GM19043 (cell line): ENCODE data around the gene DOP1A.

ENCODE experiments used
- ATAC-seq: cut with Tn5 transposase; IDR thresholded peaks from one replicate; pipeline ENCODE4 v1.9.1; 2021; ENCODE audit warnings: low read depth; ENCODE audit not compliant: unreplicated experiment

Gene DOP1A

GRCh38 chr6:83071023-83071422 is 3.6 kb downstream of the DOP1A start:
- ATAC-seq, result peak; percentile 51

GRCh38 chr6:83071707-83072106 is 4.2 kb downstream of the DOP1A start:
- ATAC-seq, result no peak

- ATAC-seq, result no peak
Measured at GRCh38 chr6:83072726-83073125, 5.3 kb downstream of the DOP1A start.

GRCh38 chr6:83073615-83074014 is 6.1 kb downstream of the DOP1A start:
- ATAC-seq, result no peak

GRCh38 chr6:83083476-83083875 is 16.0 kb downstream of the DOP1A start:
- no peak for ATAC-seq

GRCh38 chr6:83086751-83087150 is 19.3 kb downstream of the DOP1A start:
- ATAC-seq, result peak; percentile 100

GRCh38 chr6:83092756-83093399 is 25.4 kb downstream of the DOP1A start:
- no peak for ATAC-seq

GRCh38 chr6:83096791-83097190 is 29.3 kb downstream of the DOP1A start:
- no peak for ATAC-seq

GRCh38 chr6:83097204-83097603 is 29.7 kb downstream of the DOP1A start:
- no peak for ATAC-seq

GRCh38 chr6:83097675-83098074 is 30.2 kb downstream of the DOP1A start:
- no peak for ATAC-seq

- ATAC-seq, result no peak
Measured at GRCh38 chr6:83098589-83098988, 31.1 kb downstream of the DOP1A start.

- no peak for ATAC-seq
Measured at GRCh38 chr6:83108378-83108777, 40.9 kb downstream of the DOP1A start.

- no peak for ATAC-seq
Measured at GRCh38 chr6:83113258-83113657, 45.8 kb downstream of the DOP1A start.

- ATAC-seq, result no peak
Measured at GRCh38 chr6:83114164-83114563, 46.7 kb downstream of the DOP1A start.

GRCh38 chr6:83117802-83118201 is 50.3 kb downstream of the DOP1A start:
- no peak for ATAC-seq

GRCh38 chr6:83119742-83120300 is 52.4 kb downstream of the DOP1A start:
- no peak for ATAC-seq

GRCh38 chr6:83124553-83124952 is 57.1 kb downstream of the DOP1A start:
- no peak for ATAC-seq

GRCh38 chr6:83125425-83125824 is 58.0 kb downstream of the DOP1A start:
- ATAC-seq, result no peak

GRCh38 chr6:83126223-83126622 is 58.8 kb downstream of the DOP1A start:
- no peak for ATAC-seq

- ATAC-seq, result no peak
Measured at GRCh38 chr6:83126807-83127206, 59.3 kb downstream of the DOP1A start.

GRCh38 chr6:83127258-83127657 is 59.8 kb downstream of the DOP1A start:
- ATAC-seq, result no peak

GRCh38 chr6:83127976-83128375 is 60.5 kb downstream of the DOP1A start:
- ATAC-seq, result no peak

- no peak for ATAC-seq
Measured at GRCh38 chr6:83132121-83132520, 64.7 kb downstream of the DOP1A start.
